ENCODE measurements around the gene TBC1D1.

DNA sequence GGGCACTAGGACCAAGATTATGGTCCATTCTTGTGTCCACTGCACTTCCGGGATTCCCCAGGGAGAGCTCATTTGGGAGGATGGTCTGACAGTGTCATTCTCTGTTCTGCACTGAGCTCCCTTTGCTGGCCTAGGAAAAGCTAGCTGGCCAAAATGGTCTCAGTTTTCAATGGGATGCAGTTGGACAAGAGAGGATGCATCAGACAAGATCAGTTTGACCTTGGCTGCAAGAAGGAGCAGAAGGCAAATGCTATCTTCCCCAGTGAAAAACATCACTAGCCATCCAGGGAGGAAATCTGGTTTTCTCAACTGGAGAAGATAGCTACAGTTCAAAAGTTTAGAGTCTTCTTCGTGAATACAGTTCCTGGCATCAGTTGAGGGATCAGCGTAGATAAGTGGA, 290.4 kb downstream of the TBC1D1 start:
- TF ChIP-seq, protein P1, sequence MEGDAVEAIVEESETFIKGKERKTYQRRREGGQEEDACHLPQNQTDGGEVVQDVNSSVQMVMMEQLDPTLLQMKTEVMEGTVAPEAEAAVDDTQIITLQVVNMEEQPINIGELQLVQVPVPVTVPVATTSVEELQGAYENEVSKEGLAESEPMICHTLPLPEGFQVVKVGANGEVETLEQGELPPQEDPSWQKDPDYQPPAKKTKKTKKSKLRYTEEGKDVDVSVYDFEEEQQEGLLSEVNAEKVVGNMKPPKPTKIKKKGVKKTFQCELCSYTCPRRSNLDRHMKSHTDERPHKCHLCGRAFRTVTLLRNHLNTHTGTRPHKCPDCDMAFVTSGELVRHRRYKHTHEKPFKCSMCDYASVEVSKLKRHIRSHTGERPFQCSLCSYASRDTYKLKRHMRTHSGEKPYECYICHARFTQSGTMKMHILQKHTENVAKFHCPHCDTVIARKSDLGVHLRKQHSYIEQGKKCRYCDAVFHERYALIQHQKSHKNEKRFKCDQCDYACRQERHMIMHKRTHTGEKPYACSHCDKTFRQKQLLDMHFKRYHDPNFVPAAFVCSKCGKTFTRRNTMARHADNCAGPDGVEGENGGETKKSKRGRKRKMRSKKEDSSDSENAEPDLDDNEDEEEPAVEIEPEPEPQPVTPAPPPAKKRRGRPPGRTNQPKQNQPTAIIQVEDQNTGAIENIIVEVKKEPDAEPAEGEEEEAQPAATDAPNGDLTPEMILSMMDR (IDR thresholded peaks at IDR 0.05; ENCODE audit: insufficient read depth, low read depth, low read length), result no peak
- TF ChIP-seq EZH2 (IDR thresholded peaks at IDR 0.05; ENCODE audit: insufficient read depth, low read length), result no peak

Data from astrocyte (in vitro differentiated cells and primary cell).